Measurements from ENCODE around the gene BSN.
A peak's percentile ranks its signal among the peaks of the same experiment; 100 is the strongest.
"Not testable (repeated sequence)": the region's sequence is repeated elsewhere in the genome, so short reads cannot be mapped to it uniquely, and the experiment has no call there.

Gene BSN

DNA sequence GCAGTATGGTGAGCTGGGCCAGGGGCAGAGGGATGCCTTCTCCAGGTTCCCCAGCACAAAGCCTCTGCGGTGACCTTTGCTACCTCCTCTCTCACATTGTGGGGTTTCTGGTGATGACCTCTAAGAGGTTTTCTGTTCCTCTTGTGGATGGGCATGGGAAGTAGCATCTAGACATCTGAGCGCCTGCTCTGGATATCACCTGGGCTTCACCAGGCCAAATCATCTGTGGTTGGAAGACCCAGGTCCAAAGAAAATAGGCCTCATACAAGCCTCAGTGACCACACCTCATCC, 126.9 kb downstream of the BSN start:
- TF ChIP-seq, protein P1, sequence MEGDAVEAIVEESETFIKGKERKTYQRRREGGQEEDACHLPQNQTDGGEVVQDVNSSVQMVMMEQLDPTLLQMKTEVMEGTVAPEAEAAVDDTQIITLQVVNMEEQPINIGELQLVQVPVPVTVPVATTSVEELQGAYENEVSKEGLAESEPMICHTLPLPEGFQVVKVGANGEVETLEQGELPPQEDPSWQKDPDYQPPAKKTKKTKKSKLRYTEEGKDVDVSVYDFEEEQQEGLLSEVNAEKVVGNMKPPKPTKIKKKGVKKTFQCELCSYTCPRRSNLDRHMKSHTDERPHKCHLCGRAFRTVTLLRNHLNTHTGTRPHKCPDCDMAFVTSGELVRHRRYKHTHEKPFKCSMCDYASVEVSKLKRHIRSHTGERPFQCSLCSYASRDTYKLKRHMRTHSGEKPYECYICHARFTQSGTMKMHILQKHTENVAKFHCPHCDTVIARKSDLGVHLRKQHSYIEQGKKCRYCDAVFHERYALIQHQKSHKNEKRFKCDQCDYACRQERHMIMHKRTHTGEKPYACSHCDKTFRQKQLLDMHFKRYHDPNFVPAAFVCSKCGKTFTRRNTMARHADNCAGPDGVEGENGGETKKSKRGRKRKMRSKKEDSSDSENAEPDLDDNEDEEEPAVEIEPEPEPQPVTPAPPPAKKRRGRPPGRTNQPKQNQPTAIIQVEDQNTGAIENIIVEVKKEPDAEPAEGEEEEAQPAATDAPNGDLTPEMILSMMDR (IDR thresholded peaks at IDR 0.05; ENCODE audit: borderline replicate concordance, insufficient read depth, low read depth, low read length) = no peak
- H3K4me3 ChIP-seq (ENCODE audit: low read depth, low read length) = no peak overlapping the region

DNA sequence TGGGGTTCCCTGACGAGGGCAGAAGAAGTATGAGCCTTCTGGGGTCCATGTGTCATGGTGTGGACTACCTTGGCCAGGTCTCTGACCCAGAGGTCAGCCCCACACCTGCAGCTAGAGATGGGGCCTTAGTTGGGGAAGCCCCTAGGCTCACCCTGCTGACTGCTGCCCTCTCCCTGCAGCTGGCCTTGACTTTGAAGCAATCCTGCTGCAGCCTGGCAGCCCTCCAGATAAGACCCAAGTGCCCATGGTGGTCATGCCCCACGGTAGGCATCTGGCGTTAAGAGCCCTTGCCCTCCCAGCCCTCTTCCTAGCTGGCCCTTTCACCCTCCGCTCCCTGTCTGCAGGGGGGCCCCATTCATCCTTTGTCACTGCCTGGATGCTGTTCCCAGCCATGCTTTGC, 127.3 kb downstream of the BSN start:
- TF ChIP-seq, protein P1 (IDR thresholded peaks at IDR 0.05; ENCODE audit: borderline replicate concordance, insufficient read depth, low read depth, low read length) = no peak
- H3K4me3 ChIP-seq (ENCODE audit: low read depth, low read length) = no peak overlapping the region

DNA sequence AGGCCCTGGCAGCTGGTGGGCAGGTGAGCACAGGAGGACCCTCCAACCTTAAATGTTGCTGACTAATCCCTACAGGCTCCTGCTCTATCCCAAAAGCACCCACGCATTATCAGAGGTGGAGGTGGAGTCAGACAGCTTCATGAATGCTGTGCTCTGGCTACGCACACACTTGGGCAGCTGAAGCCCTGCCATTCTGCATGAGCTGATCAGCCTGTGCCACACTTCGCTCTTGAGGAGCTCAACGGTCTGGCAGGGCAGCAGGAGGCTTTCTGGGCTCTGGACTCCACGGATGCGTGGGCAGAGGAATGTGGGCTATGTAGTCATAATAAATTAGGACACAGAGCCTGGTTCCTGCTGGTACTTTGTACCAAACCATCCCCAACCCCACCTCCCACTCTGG, 128.9 kb downstream of the BSN start:
- TF ChIP-seq, protein P1 (IDR thresholded peaks at IDR 0.05; ENCODE audit: borderline replicate concordance, insufficient read depth, low read depth, low read length) = no peak
- no peak overlapping the region for H3K4me3 ChIP-seq (ENCODE audit: low read depth, low read length)

DNA sequence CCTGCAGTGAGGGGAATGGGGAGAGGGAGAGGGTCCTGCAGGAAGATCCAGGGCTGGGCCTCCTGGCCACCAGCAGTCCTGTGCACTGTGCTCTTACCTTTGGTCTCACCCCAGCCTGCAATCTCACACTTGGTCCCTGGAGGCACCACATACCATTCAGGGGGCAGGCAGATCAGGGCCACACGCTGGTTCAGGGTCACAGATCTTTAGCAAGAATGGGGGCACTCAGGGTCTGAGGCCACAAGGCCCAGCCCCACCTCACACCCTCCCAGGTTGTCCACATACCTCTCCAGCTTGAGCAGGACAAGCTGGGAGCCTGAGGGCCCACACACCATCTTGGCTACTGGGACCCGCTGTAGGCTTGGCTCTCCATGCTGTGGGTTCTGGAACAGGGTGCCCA, 130.2 kb downstream of the BSN start:
- not testable (repeated sequence) for H3K4me3 ChIP-seq (ENCODE audit: low read depth, low read length)

DNA sequence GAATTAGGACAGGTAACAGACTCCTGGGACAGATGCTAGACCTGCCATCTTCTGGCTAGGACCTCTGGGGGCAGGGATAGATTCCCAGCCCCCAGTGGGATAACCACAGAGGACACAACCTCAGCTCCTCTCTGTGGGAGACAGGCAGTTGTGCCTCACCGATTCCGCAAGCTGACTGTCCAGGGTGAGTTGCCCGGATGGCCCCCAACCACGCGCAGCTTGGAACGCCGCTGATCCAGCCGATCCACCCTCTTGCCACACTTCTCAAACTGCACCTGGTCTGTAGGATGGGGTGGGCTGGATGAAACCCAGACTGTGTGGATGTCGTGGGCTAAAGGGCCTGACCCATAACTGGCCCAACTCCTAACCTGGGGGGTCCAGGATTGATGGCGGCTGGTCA, 130.8 kb downstream of the BSN start:
- H3K4me3 ChIP-seq (ENCODE audit: low read depth, low read length) = not testable (repeated sequence)

DNA sequence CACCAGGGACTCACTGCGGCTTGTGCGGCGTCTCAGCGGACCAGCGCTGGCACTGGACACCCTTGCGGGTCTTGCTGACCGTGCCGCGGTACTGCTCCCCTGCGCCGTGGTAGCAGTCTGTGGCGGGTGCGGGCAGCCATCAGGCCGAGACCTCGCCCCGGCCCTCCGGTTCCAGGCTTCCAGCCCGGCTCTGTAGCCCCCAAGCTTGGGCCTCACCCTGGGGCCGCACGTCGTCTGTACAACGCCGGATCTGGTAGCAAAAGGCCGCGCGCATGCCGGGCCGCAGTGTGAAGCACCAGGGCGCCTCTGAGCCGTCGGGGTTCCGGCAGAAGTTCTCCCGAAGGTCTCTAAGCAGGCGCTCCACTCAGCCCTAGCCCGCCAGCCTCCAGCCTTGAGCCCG, 131.6 kb downstream of the BSN start:
- H3K4me3 ChIP-seq (ENCODE audit: low read depth, low read length) = not testable (repeated sequence)

DNA sequence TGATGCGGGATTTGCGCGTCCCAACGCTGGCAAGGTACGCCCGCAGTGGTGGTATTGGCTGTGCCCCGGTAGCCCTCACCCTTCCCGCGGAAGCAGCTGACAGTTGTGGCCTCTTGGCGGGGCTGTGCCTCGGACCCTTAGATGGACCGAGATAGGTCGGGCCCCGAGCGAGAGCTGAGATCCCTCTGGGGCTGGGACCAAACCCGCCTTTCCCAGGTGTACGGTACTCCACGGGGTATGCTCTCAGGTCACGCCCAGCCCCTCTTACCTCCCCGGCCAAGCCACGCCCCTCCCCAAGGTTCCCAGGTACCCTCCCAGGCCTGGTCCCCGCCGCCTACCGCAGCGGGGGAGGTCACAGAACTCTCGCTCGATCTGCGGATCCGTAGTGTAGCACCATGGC, 132.1 kb downstream of the BSN start:
- not testable (repeated sequence) for H3K4me3 ChIP-seq (ENCODE audit: low read depth, low read length)

DNA sequence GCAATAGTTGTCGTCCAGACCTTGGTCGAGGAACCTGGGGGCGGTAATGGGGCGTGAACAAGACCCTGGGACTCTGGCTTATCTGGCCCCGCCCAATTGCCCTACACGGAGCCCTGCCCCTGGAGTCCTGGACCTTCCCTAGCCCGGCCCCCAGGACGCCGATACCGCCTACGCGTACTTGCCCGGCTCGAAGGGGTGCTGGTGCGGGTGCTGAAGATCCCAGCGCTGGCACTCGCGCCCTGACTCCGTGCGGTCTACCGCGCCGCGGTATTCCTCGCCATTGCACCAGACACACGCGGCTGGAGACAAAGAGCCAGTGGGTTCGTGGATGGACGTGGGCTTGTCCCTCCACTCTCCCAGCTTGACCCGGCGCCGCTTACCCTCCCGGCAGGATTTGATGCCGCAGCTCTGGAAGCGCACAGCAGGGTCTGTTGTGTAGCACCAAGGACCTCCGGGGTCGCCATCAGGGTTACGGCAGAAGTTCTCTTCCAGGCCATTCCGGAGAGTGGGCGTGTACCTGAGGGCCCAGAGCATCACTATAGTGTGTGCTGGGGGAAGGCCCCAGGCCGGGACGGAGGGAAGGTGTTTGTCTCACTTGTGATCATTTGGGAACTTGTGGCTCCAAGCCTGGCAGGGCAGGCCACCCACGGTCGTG, 132.6 kb downstream of the BSN start:
- H3K4me3 ChIP-seq (ENCODE audit: low read depth, low read length) = not testable (repeated sequence)

DNA sequence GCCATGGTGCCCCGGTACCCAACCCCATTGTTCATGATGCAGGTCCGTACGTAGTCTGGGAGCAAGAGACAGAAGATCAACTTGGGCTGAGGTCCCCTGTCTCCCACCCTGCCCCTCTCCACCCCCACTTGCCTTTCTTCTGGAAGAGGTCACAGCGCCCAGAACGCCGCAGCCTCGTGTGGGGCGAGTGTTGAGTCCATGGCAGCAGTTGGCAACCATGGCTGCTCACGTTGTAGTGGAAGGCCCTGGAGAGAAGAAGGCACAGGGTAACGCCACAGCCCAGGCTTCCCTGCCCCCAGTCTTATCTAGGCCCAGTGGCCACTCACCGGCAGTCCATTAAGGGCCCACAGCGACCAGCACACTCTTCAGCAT, 133.1 kb downstream of the BSN start:
- H3K4me3 ChIP-seq (ENCODE audit: low read depth, low read length) = not testable (repeated sequence)

DNA sequence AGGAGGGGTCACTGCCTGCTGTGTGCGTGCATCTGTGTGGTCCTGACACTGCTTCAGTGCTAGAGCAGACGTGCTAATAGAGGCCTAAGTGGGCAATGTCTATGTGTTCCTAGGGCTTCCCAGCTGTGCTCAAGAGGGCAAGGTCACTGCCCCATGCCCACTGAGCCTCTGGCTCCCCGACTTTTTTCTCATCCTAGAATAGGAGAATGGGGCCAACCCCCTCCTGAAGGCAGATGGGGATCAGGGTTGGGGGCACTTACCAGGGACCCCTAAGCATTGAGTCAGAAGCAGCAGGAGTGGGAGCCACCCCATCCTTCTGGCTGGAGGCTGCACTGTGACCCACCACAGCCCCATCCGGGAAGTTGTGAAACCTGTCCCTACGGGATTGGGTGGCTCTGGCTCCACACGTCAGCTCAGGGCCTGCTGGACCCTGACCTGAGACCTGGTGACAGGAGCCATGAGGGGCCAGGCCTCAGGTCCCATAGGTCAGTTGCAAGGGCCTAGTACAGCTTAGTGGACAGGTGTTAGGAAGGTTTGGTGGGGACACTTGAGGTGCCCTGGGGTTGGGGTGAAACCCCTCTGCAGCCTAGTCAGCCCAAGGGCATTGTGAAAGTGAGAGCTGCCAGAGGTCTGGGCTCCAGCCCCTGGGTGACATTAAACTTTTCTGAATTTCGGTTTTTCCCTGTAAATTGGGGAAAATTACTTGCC, 134.2 kb downstream of the BSN start:
- H3K4me3 ChIP-seq (ENCODE audit: low read depth, low read length) = peak overlapping the region; percentile 71

DNA sequence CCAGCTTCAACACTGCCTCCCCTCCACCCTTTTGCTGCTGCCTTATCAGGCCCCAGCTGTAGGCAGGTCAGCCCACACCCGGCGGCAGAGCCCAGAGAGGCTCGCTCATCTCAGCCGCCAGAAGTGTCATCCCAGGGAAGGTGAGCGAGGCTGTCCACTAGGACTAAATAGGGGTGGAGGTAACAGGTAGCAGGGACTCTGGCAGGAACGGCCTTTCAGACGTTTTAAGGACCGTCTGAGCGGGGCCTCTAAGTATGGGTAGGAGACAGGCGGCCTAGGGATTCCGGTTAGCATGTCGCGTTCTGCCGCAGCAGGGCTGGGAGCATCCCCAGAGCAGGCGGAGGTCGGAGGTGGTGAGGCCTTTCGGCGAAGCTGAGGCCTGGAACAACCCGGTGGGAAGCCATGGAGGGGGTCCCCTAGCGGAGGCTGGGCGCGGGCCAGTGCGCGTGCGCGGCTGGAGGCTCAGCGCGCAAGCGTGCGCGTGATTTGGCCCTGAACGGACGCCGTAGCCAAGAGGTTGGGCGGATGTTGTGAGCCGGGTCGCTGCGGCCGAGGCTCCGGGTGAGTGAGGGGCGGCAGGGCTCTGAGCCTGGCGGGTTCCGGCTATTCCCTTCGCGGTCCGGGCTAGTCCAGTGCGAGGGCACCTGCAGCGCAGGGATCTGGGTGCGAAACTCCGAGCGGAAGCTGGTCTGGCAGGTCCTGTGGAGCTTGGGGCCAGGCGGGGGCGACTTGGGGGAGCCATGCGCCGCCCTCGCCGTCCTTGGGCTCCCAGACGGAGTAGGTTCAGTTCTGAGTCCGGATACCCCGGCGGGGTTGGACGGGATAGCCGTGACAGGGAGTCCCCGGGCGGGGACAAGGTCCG, 135.0 kb downstream of the BSN start, which contains the start of the genes MST1 and RNF123:
TSS of gene MST1 (minus strand) at position 429 of the 862 bp plus-strand sequence. CDS start 783 bp downstream, outside the sequence.
TSS of gene RNF123 (plus strand) at position 512 of the 862 bp plus-strand sequence. CDS start 1,609 bp downstream, outside the sequence.
- H3K4me3 ChIP-seq (ENCODE audit: low read depth, low read length) = peak within 1 kb of the TSS; percentile 71
- TF ChIP-seq, protein P1 (IDR thresholded peaks at IDR 0.05; ENCODE audit: borderline replicate concordance, insufficient read depth, low read depth, low read length) = peak; percentile 52

DNA sequence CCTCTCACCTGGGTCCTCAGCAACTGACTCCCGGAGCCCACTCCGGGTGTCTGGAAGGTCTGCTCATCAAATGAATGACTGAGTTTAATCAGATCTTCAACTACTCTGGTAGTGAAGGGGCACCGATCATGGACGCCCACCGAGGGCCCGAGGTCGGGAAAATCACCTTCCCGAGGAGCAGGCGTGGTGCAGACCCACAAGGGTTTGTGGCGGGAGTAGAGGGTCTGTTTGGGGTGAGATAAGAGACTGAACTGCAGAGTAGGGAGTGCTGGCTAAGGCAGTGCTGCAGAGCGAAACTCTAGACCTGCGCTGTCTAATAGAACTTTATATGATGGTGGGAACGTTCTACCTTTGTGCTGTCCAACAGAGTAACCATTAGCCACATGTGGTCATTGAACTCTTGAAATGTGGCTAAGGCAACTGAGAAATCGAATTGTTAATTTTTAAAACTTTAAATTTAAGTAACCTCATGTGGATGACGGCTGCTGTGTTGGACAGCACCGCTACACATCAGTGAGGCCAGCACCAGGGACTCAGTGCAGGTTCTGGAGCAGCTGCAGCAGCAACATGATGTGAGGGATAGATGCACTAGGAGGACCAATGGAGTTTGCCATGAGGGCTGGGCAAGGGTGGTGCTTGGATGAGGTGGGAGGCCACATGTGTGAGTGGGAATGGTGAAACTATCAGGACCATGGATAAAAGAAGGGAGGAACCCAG, 135.8 kb downstream of the BSN start:
- peak overlapping the region; percentile 71 for H3K4me3 ChIP-seq (ENCODE audit: low read depth, low read length)

DNA sequence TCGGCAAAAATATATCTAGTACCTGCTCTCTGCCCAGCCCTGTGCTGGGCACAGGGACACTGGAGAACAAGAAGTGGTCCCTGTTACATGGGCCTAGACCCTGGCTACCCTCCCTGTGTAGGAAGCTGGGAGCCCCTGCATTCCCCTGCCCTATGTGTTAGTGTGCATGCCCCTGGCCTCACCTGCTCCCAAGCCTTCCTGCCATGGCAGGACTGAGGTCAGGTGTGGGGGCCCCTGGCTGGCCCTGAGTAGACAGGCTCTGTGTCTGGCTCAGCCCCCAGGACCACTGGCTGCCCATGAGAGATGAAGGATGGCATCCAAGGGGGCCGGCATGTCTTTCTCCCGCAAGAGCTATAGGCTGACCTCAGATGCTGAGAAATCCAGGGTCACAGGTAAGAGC, 136.6 kb downstream of the BSN start:
- not testable (repeated sequence) for H3K4me3 ChIP-seq (ENCODE audit: low read depth, low read length)

DNA sequence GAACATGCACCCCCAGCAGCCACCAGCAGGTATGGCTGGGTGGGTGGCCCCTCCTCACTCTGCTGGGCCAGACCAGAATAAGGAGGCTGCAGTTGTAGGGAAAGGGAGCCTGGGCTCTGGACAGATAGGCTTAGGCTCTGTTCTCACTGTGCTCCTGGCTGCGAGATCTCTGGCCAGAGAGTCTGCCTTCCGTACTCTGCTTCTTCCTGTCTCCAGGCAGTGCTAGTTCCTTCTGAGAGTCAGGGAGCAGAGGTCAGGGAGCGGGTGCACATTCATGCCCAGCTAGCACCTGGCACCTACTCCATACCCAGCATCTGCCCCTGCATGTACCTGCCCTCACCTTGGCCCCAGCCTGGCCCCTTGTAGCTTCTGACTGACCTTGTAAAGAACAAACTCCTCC, 137.2 kb downstream of the BSN start:
- H3K4me3 ChIP-seq (ENCODE audit: low read depth, low read length) = not testable (repeated sequence)
